ENCODE measurements around the gene MAGI3. TPM values are rescaled to one million over a fixed set of nuclear protein-coding genes. Genes with fewer than 3 reads are reported as not detected.
"Not testable (repeated sequence)": the region's sequence is repeated elsewhere in the genome, so short reads cannot be mapped to it uniquely, and the experiment has no call there.

MAGI3 gene
- total RNA-seq, 1 donor from 2014 or later = 7.2 TPM

DNA sequence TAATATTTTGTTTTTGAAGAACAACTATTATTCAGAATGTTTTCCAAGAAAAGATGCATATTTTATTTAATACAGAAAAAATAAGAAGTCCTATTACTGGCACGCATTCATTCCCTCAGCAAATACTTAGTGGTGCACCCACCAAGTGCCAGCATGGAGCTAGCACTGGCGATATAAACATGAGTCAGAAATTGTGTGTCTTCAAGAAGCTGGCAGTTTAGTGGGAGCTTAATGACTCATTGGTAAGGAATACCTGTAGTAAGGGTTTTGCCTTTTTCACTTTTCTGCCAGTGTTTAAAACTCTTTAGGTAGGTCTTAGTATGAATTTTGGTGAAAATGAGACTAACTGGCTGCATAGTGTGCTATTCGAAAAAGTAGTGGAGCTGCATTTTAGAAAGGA is 6.3 kb downstream of the MAGI3 start:
- no peak for DNase-seq (ENCODE audit: low spot score)

DNA sequence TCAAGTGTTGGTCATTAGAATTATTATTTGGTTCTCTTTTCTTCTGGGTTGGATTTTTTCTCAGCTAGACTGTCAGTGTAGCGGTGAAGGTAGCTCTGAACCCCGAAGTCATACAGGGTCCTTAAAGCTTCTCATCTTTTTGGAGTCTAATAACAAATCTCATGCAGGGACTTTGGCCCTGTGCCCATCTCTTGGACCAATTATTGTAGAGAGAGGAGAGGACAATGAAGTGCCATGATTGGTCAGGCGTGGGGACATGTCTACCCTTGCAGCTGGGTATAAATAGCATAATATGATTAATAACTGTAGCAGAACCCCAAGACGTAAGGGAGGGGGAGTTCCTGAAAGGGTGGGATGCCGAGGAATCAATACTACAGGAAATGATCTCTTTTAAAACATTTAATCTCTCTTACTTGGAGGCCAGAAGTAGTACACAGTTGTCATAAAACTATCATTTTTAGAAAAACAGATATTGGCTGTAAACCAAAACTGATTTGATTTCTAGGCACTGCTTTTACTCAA is 8.8 kb downstream of the MAGI3 start:
- DNase-seq (ENCODE audit: low spot score) = no peak

DNA sequence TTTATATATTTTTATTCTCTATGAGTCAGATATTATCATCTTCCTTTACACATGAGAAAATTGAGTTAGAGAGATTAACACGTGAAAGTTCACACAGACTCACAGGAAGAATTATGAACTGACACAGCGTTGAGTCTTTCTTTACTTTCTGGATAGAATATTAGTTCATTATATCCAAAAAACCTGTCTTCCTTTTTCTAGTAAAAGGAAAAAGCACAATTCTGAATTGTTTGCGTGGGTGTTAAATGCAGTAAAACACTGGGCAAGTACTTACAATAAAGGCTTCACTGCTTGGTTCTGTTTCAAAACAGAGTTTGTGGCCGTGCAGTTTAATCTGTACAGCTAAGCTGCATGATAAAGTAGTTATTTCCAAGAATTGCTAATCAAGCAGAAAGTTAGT is 10.8 kb downstream of the MAGI3 start:
- DNase-seq (ENCODE audit: low spot score) = no peak

DNA sequence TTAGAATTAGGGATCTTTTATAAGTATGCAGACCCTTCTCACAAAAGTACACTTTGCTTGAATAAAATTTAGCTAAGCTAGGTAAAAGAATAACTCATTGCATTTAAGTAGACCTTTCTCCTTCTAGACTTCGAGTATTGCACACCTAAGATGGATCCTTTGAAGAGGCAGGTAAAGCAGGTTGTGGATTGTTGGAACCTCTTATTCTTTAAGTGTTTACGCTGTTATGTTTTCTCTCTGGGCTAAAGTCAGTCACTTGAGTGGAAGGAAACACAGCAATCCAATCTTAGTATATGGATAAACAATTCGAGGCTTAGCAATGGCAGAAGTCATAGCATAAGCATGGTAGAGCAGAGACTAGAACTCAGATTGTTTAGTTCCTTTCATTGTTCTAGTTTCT is 11.4 kb downstream of the MAGI3 start:
- DNase-seq (ENCODE audit: low spot score) = no peak

DNA sequence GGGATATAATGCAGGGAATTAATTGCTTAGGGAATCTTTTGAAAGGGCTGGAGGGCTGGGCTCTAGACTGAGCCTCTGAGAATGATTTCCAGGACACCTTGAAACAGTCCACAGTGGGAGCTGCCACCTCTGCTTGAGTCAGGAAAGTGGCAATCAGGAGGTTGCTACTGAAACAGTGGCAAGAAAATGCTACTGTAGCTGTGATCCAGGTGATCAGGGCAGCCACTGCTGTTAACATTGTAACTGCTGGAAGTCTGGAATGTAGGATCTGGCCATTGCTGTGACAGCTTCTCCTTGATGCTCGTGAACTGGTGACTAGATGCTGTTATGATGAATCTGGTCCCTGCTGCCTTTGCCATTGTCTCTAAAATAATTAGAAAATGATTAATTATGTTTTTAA is 12.8 kb downstream of the MAGI3 start:
- DNase-seq (ENCODE audit: low spot score) = no peak

DNA sequence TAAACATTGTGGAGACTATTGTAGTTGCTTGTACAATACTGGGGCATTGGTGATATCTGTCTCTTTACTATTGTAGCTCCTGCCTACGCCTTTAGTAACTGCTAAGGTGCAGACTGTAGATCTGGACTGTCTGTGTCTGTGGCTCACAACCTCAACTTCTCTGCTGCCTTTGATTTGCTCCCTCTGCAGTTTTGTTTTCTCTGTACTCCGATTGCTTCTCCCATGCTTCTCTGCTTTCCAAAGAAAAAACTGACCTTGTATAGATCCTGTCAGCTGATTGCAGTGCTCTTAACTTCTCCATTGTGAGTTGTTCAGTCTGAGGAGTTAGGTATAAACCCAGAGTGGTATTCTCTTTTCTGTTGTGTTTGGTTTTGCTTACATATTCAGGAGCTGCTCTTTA is 15.3 kb downstream of the MAGI3 start:
- no peak for DNase-seq (ENCODE audit: low spot score)

DNA sequence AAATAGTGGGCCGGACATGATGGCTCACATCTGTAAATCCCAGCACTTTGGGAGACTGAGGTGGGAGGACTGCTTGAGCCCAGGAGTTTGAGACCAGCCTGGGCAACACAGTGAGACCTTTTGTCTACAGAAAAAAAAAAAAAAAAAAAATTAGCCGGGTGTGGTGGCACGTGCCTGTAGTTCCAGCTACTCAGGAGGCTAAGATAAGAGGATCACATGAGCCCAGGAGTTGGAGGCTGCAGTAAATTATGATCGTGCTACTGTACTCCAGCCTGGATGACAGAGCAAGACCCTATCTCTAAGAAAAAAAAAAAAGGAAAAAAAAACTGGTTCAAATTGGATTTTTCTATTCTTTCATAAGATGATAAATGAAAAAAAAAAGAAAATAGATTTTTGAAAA is 15.8 kb downstream of the MAGI3 start:
- not testable (repeated sequence) for DNase-seq (ENCODE audit: low spot score)

DNA sequence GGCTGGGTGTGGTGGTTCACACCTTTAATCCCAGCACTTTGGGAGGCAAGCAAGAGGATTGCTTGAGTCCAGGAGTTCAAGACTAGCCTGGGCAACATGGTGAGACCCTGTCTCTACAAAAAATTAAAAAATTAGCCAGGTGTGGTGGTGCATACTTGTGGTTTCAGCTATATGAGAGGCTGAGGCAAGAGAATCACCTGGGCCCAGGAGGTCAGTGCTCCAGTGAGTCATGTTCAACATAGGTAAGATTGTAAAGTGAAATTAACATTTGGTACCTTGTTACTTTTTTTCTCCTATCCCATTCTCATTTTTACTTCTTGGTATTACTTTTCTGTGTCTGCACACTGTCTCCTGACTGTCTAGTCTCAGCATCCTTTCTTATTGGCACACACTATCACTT is 19.0 kb downstream of the MAGI3 start:
- DNase-seq (ENCODE audit: low spot score) = no peak

DNA sequence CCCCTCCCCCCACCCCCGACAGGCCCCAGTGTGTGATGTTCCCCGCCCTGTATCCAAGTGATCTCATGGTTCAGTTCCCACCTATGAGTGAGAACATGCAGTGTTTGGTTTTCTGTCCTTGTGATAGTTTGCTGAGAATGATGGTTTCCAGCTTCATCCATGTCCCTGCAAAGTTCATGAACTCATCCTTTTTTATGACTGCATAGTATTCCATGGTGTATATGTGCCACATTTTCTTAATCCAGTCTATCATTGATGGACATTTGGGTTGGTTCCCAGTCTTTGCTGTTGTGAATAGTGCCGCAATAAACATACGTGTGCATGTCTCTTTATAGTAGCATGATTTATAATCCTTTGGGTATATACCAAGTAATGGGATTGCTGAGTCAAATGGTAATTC is 21.7 kb downstream of the MAGI3 start:
- DNase-seq (ENCODE audit: low spot score) = not testable (repeated sequence)

DNA sequence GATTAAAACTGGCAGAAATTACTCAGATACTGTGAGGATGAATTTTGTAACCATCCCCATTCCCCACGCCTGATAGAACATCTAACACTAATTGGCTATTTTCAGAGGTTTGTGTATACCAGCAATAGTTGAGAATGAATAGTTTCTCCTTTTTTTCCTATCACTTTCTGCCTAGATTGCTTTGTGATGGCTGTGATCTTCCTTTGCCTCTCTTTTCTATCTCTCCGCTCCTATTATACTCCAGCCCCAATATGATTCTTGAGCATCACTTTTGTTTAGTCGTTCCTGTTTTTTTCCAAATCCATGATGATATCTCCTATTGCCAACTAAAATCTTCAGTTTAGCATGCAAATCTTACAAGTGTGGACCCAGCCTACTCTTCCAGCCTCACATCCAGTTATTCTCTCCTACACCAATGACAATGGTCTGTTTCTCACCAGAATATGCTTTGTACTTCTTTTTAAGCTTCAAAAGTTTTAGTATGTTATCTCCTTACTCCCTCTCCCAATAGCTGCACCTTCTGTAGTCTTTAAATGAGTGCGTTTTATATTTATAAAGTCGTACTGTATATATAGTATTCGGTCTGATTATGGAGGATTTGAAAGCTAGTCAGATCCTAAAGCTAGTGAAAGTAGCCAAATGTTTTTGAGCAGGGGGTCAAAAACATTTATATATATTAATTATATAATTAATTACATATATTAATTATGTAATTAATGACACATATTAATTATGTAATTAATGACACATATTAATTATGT is 25.2 kb downstream of the MAGI3 start:
- DNase-seq (ENCODE audit: low spot score) = no peak

DNA sequence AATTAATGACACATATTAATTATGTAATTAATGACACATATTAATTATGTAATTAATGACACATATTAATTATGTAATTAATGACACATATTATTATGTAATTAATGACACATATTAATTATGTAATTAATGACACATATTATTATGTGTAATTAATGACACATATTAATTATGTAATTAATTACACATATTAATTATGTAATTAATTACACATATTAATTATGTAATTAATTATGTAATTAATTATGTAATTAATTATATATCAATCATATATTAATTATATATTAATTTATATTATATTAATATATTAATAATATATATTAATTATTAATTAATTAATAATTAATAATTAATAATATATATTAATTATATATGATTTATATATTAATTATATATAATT is 25.8 kb downstream of the MAGI3 start:
- DNase-seq (ENCODE audit: low spot score) = not testable (repeated sequence)

DNA sequence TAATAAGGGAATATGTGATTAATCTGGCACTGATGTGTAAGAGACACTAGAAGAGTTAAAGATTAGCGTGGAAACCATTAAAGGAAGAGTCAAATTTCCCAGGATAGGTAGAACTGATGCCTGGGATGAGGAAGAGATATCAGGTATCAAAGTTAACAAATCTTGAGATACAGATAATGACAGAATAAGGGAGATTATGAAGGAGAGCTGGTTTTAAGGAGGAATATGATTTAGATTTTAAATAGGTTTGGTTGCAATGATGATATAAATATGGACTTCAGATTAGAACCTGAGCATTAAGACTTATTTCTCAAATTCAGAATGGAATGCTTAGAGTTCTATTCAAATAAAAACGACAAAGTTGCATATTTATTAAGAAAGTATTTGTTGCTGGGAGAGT is 26.2 kb downstream of the MAGI3 start:
- DNase-seq (ENCODE audit: low spot score) = no peak

DNA sequence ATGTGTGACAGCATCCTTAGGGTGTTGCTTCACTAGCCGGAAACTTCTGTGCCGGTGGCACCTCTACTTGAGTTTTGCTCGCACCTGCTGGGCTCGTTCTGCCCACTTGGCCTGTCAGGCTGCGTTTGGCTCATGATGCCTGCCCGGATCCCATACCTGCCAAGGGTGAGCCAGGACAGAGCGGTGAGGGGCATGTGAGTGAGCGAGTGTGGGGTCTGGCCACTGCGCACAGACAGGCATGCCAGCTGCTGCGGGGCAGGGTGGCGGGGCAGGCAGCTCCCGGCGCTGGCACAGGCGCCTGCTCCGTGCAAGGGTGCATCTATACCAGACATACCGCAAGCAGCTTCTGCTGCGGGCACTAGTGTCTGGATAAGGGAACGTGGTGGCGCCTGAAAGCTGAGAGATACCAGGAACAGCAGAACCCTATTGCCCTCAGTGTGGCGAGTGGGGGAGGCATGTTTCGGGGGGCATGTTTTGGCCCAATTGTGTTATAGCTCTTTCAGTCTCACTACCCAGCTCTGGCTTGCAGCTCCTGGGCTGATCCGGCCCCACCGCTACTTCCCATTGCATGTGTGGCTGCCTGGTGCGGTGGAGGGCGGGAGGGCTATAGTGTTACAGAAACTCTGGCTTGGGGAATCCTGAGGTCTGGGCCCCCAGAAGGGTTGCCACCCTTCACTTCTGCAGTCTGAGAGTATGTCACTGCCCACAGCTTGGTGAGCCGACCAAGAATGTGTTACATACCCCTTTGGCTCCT is 32.2 kb downstream of the MAGI3 start:
- no peak for DNase-seq (ENCODE audit: low spot score)

DNA sequence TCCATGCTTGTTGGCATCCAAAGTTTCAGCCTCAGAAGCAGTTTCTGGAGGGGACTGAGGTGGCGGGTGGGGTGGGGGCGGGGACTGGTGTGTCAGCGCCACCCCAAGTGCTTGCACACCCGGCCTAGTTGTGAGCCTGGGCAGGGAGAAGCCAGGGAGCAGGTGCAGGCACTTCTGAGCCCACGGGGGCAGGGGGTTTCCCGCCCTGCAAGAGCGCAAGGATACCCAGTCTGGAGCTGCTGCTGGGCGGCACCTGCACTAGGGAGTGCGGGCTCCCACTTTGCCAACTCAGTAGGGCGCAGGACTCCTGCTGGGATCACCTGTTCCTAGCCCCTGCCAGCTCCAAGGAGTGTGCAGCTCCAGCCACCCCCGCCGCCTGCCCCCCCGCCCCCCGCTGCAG is 33.5 kb downstream of the MAGI3 start:
- no peak for DNase-seq (ENCODE audit: low spot score)

DNA sequence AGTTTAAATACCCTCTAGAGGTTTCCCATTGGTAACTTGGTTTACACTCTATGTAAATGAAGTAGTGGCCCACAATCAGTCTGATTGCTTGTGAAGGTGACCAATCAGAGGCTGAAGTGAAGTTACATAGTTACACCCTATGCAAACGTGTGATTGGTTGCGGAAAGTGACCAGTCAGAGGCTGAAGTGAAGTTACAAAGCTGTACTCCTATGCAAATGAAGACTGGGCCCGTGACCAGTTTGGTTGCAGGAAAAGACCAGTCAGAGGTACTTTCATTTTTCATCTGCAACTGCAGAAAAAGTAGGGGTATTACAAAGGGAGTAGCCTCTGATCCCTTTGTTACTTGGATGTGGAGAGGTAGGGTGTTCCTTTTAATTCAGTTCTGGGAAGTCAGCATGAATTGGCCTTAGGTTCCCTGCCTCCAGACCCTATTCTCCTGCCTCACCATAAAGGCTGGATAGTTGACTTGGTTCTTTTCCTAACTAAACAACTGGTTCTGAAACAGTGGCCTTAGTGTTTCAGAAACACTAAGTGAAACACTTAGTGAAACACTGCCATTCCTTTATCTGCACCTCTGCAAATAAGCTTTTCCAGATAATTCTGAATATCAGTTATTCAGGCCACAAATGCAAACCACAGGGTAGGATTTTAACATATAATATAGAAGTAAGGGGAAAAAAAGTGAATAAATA is 39.3 kb downstream of the MAGI3 start:
- no peak for DNase-seq (ENCODE audit: low spot score)

DNA sequence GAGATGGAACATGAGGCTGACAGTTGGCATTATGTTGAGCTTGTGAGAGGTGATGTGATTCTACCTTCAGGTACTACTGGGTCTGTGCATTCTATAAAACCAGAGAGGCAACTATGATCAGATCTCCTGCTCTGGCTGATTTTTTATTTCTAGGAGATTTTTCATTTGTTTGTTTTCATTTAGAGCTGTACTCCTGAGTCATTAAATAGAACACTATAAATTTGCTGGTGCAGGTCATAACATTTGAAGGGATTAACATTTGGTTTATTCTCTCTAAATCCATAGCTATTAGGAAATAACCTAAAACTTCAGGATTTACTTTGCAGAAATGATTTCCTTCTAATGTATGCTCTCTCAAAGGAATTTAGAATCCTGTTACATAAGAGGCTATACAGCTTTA is 42.9 kb downstream of the MAGI3 start:
- no peak for DNase-seq (ENCODE audit: low spot score)

DNA sequence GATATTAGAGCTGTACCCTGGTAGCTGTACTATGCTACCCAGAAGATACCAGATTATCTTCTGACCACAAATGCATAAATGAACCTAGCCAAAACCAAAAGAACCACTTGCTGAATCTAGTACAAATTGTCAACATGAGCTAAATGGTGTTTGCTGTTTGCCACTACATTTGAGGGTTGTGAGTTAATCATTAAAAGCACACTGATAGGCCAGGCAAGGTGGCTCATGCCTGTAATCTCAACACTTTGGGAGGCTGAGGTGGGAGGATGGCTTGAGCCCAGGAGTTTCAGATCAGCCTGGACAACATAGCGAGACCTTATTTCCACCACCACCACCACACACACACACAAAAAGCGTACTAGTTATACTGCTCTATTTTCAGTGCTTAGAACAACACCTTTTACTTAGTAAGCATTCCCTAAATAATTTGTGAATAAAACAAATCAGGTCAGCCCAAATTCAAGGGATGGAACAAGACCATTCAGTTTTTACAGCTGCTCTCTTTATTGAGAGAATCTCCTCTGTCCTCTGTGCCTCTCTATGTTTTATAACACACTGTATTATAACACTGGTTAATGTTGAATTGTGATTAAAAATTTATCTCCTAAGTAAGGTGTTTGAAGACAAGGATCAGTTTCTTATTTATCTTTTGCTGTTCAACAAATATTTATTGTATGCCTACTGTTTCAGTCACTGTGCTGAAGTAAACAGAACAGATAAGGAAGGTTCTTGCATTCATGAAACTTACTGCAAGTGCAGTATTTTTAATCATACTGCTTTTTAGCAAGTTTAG is 44.0 kb downstream of the MAGI3 start:
- no peak for DNase-seq (ENCODE audit: low spot score)

DNA sequence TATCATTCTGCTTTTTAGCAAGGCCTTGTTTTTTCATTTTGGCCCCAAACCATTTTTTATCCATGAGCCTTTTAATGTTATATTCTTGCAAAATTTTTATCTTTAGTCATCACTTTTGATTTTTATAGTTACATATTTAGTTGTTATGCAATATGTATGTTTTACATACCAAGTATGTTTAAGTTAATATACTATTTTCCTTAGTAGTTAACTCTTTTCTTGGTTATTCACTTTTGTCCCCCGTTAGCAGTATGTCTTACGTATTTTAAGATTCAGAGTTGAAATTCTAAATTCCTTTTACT is 44.5 kb downstream of the MAGI3 start:
- DNase-seq (ENCODE audit: low spot score) = no peak

DNA sequence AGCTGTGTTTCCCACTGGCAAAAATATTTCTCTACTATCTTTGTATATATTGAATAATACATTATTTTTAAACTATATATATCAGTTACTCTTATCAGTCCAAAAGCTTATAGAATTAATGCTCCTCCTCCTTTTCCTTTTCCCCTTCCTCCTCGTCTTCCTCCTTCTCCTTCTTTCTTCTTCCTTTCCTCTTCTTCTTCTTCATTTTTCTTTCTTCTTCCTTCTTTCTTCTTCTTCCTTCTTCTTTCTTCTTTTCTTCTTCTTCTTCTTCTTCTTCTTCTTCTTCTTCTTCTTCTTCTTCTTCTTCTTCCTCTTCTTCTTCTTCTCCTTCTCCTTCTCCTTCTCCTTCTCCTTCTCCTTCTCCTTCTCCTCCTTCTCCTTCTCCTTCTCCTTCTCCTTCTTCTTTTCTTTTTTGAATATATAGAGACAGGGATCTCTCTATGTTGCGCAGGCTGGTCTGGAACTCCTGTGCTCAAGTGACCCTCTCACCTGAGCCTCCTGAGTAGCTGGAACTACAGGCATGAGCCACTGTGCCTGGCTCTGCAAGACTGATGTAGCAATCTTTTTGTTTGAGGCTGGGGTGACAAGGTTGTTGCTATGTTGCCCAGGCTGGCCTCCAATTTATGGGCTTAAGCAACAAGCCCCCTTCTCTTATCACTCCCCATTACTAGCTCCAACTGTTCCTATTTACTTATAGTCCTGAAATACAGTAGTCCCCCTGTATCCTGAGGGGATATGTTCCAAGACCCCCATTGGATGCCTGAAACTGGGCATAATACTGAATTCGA is 47.4 kb downstream of the MAGI3 start:
- DNase-seq (ENCODE audit: low spot score) = no peak

DNA sequence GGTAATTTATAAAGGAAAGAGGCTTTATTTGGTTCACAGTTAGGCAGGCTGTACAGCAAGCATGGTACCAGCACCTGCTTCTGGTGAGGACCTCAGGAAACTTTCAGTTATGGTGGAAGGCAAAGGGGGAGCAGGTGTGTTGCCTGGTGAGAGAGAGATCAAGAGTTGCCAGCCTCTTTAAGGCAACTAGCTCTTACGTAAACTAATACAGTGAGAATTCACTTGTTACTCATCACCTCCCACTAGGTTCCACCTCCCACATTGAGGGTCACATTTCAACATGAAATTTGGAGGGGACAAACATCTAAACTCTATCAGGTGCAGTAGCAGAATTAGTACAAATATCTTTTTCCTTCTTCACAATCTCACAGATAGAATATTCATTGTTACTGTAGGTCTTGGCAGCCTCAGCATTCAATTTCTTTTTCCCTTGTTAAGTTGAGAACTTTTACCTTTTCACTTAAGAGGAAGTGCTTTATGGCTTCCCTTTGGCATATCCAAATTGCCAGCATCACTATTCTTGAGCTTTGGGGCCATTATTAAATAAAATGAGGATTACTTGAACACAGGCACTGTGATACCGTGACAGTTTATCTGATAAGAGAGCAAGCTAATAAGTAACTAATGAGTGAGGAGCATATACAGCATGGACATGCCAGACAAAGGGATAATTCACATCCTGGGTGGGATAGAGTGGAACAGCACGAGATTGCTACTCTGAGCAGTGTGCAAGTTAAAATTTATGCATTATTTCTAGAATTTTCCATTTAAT is 48.4 kb downstream of the MAGI3 start:
- DNase-seq (ENCODE audit: low spot score) = no peak
